Suprapubic skin (tissue), 4 donors: ENCODE data around the gene GAK. TPM values are rescaled to one million over a fixed set of nuclear protein-coding genes. Genes with fewer than 3 reads are reported as not detected.

Experiments
- DNase-seq, 2 donors: peaks; one replicate each; pipeline ENCODE4 v3.0.0-alpha.2; 2019; ENCODE audit warnings: low spot score in 2 of 2
- H3K27ac ChIP-seq: fragments of 200-600 bp; sonication (generic); one replicate; pipeline ENCODE4 v1.5.1; 2019
- H3K27me3 ChIP-seq: fragments of 200-600 bp; sonication (generic); one replicate; pipeline ENCODE4 v1.5.1; 2019
- H3K36me3 ChIP-seq: fragments of 200-600 bp; sonication (generic); one replicate; pipeline ENCODE4 v1.5.1; 2019
- H3K4me1 ChIP-seq: fragments of 200-600 bp; sonication (generic); one replicate; pipeline ENCODE4 v1.5.1; 2019
- H3K4me3 ChIP-seq: fragments of 200-600 bp; sonication (generic); one replicate; pipeline ENCODE4 v1.5.1; 2019; ENCODE audit warnings: mild to moderate bottlenecking
- H3K9me3 ChIP-seq: fragments of 200-600 bp; sonication (generic); one replicate; pipeline ENCODE4 v1.5.1; 2019
- EP300 ChIP-seq: sonication (generic); formaldehyde crosslinking; IDR thresholded peaks from one replicate; pipeline ENCODE4 v1.6.1; 2017; ENCODE audit warnings: antibody characterized with exemption
- POLR2A ChIP-seq, 2 donors: fragments of 450-650 bp; IDR thresholded peaks; one replicate each; pipeline ENCODE4 v1.6.1; 2017; ENCODE audit warnings: antibody characterized with exemption in 2 of 2, mild to moderate bottlenecking in 2 of 2, moderate library complexity in 2 of 2
- POLR2AphosphoS5 ChIP-seq, 3 donors: sonication (generic); formaldehyde crosslinking; IDR thresholded peaks; one replicate each; pipeline ENCODE4 v1.6.1; 2017; ENCODE audit warnings: antibody characterized with exemption in 3 of 3
- WGBS: methylation state at CpG from one replicate; pipeline ENCODE4 v1.1.5; 2018; 5-methylcytosine and 5-hydroxymethylcytosine counted together
- total RNA-seq, 4 donors: library from RNA; depleted of rRNA; stranded (reverse); fragments of >200 nt; gene quantifications; one replicate each; pipeline ENCODE4 v1.1.0, GENCODE V29; 2016
- TF ChIP-seq, protein P1 (sequence below), 2 donors: fragments of 200-600 bp in 1 of 2; fragments of 450-650 bp in 1 of 2; sonication (generic) in 1 of 2; IDR thresholded peaks; one replicate each; pipeline ENCODE4 v1.5.1; 2016 to 2019; ENCODE audit warnings: antibody characterized with exemption in 2 of 2, mild to moderate bottlenecking in 1 of 2, moderate library complexity in 1 of 2

The GAK gene
- total RNA-seq, 4 donors from 2014 or later, result 108 to 166 (median 132) TPM

DNA sequence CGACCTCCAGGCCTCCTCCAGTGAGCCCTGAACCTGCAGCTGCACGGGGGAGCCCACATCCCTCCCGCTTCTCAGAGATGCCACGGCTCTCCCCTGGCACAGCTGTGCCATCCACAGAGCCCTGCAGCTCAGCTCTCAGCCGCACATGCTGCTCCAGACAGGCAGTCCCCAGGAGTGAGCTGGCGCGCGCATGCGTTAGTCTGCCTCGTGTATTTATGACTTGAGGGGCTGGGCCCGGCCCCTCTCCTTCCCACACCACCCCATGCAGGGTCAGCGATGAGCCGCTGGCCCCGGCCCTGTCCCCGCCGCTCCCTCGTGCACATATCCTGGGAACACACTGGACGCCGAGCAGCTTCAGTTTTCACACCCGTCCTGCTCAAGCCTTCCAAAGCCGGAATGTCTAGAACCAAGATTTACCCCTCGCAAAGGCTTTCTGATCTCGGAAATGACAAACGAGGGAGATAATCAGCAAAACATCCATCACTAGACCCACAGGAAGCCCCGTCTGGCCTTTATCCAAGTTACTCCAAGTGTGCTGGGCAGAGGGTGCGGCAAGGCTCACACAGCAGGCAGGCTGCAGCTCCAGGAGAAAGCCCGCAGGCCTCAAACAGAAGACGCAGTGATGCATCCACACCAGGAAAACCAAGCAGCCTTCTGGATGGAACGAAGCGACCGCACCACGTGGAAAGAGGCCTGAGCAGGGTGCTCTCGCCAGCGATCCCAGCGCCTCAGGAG lies 24.3 kb downstream of the GAK start:
- H3K36me3 ChIP-seq, result peaks cover 50% of the 10 kb centered on the region
- WGBS, result 73% methylated on average over 31 of the region's 35 CpGs
- no peak overlapping the region for H3K27ac ChIP-seq
- no peaks in the 10 kb centered on the region for H3K27me3 ChIP-seq
- H3K4me1 ChIP-seq, result no peaks in the 10 kb centered on the region
- no peak for DNase-seq
- H3K4me3 ChIP-seq, result no peak overlapping the region
- TF ChIP-seq POLR2A (IDR thresholded peaks at IDR 0.05), result no peak
- TF ChIP-seq, protein P1, sequence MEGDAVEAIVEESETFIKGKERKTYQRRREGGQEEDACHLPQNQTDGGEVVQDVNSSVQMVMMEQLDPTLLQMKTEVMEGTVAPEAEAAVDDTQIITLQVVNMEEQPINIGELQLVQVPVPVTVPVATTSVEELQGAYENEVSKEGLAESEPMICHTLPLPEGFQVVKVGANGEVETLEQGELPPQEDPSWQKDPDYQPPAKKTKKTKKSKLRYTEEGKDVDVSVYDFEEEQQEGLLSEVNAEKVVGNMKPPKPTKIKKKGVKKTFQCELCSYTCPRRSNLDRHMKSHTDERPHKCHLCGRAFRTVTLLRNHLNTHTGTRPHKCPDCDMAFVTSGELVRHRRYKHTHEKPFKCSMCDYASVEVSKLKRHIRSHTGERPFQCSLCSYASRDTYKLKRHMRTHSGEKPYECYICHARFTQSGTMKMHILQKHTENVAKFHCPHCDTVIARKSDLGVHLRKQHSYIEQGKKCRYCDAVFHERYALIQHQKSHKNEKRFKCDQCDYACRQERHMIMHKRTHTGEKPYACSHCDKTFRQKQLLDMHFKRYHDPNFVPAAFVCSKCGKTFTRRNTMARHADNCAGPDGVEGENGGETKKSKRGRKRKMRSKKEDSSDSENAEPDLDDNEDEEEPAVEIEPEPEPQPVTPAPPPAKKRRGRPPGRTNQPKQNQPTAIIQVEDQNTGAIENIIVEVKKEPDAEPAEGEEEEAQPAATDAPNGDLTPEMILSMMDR (IDR thresholded peaks at IDR 0.05), result no peak
- TF ChIP-seq POLR2AphosphoS5 (IDR thresholded peaks at IDR 0.05), result no peak
- no peak for TF ChIP-seq EP300
- H3K9me3 ChIP-seq, result no peaks in the 10 kb centered on the region

DNA sequence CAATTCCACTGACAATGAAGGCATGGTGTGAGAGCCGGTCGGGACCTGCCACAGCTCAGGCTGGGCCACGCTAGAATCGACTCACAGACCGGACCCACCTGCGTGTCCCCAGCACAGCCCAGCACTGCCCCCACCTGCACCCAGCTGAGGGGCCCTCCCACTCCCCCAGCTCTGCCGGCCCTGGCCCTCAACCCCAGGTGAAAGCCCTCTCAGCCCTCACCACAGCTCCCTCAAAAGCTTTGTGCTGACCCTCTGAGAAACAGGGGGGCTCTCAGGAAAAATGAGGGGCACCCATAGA lies 25.1 kb downstream of the GAK start:
- Histone ChIP-seq H3K27me3 (no peaks in the 10 kb centered on the region), H3K4me1 (no peaks in the 10 kb centered on the region), H3K4me3 (no peak overlapping the region), H3K36me3 (peaks cover 45% of the 10 kb centered on the region), H3K9me3 (no peaks in the 10 kb centered on the region), H3K27ac (no peak overlapping the region)
- no CpG with 5 or more reads among the region's 7 CpGs for WGBS
- TF ChIP-seq POLR2AphosphoS5 (IDR thresholded peaks at IDR 0.05), result no peak
- no peak for TF ChIP-seq POLR2A (IDR thresholded peaks at IDR 0.05)
- TF ChIP-seq EP300, result no peak
- TF ChIP-seq, protein P1 (IDR thresholded peaks at IDR 0.05), result no peak
- DNase-seq, result no peak

DNA sequence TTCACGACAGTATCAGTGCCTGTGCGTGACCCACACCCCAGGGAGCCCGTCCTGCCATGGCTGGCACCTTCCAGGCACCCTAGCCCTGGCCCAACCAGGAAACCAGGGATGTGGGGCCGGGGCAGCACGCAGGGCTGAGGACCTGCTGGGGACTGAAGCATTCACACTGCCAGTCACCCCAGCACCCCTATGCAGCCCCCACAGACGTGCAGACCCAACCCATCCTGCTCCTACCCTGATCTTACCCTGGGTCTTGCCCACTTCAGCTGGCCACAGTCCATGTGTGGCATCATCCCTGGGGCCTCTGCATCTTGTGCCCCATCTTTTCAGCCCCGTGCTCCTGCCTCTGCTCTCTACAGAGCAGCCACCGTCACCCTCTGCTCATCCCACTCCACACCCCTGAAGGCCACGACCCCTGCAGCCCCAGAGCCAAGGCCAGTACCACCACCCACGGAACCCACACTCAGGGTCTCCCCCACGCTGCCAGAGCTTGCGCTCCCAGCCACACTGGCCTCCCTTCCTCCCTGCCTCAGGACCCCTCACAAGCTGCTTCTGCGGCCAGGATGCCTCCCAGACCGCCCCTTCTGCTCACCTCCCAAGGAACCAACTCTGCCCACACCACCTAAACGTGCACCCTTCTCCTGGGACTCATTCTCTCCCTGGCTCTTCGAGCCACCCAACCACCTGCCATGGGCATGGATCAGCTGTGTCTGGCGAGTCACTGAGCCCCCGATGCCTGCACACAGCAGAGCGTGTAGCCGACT lies 25.6 kb downstream of the GAK start:
- DNase-seq, result no peak
- no peaks in the 10 kb centered on the region for H3K4me1 ChIP-seq
- peaks cover 41% of the 10 kb centered on the region for H3K36me3 ChIP-seq
- no peaks in the 10 kb centered on the region for H3K9me3 ChIP-seq
- no peak overlapping the region for H3K27ac ChIP-seq
- TF ChIP-seq POLR2A (IDR thresholded peaks at IDR 0.05) (no peak), EP300 (no peak), POLR2AphosphoS5 (IDR thresholded peaks at IDR 0.05) (no peak)
- TF ChIP-seq, protein P1 (IDR thresholded peaks at IDR 0.05), result no peak
- 95% methylated on average over 15 of the region's 20 CpGs for WGBS
- H3K27me3 ChIP-seq, result no peaks in the 10 kb centered on the region
- no peak overlapping the region for H3K4me3 ChIP-seq

DNA sequence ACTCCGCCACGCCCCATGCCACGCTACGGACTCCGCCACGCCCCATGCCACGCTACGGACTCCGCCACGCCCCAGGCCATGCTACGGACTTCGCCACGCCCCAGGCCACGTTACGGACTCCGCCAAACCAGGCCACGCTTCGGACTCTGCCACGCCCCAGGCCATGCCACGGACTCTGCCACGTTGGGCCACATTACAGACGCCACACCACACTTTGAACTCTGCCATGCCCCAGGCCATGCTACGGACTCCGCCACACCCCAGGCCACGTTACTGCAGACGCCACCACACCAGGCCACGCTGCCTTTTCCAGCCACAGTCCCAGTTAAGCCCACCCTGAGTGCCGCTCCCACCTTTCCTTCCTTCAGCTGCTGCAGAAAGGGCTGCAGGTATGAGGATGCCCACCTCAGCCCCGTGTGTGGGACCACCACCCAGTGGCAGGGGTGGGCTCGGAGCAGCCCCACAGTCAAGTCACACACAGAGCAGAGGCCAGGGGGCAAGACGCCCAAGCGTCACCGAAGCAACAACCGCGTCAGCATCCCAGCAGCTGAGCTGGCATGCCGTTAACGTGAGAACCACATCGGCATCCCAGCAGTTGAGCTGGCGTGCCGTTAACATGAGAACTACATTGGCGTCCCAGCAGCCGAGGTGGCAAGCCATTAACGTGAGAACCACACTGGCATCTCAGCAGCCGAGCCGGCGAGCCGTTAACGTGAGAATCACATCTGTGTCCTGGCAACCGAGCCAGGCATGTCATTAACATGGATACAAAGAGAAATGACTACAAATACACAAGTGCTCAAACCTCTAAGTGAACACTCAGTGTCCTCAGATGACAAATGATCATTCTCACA lies 26.4 kb downstream of the GAK start:
- no peaks in the 10 kb centered on the region for H3K27me3 ChIP-seq
- no peaks in the 10 kb centered on the region for H3K4me1 ChIP-seq
- DNase-seq, result no peak
- H3K4me3 ChIP-seq, result no peak overlapping the region
- no peak overlapping the region for H3K27ac ChIP-seq
- 97% methylated on average over 45 of the region's 49 CpGs for WGBS
- no peaks in the 10 kb centered on the region for H3K9me3 ChIP-seq
- peaks cover 38% of the 10 kb centered on the region for H3K36me3 ChIP-seq
- no peak for TF ChIP-seq POLR2A (IDR thresholded peaks at IDR 0.05)
- TF ChIP-seq EP300, result no peak
- TF ChIP-seq POLR2AphosphoS5 (IDR thresholded peaks at IDR 0.05), result no peak
- TF ChIP-seq, protein P1 (IDR thresholded peaks at IDR 0.05), result no peak
